BLaER1 treated with 17β-estradiol and CSF1 and Interleukin-3, amounts not matched to agents 10 nM and 100 nM (cell line): ENCODE data around the gene MLH1.

Source experiments
- H3K27ac ChIP-seq, 11 experiments: shearing (Covaris generic); formaldehyde crosslinking; 2 replicates each; pipeline ENCODE4 v1.8.1; 2022
- H3K27me3 ChIP-seq, 11 experiments: shearing (Covaris generic); formaldehyde crosslinking; 2 replicates each; pipeline ENCODE4 v1.8.1; 2022
- H3K36me3 ChIP-seq, 11 experiments: shearing (Covaris generic); formaldehyde crosslinking; 2 replicates each; pipeline ENCODE4 v1.8.1; 2022
- H3K4me1 ChIP-seq, 10 experiments: shearing (Covaris generic); formaldehyde crosslinking; 2 replicates each; pipeline ENCODE4 v1.8.1; 2022
- H3K4me2 ChIP-seq, 11 experiments: shearing (Covaris generic); formaldehyde crosslinking; 2 replicates each; pipeline ENCODE4 v1.8.1; 2022
- H3K4me3 ChIP-seq, 10 experiments: shearing (Covaris generic); formaldehyde crosslinking; 2 replicates each; pipeline ENCODE4 v1.8.1; 2022
- H3K9ac ChIP-seq, 11 experiments: shearing (Covaris generic); formaldehyde crosslinking; 2 replicates each; pipeline ENCODE4 v1.8.1; 2022
- H3K9me3 ChIP-seq, 11 experiments: shearing (Covaris generic); formaldehyde crosslinking; replicated peaks in 1 of 11; 2 replicates each; pipeline ENCODE4 v1.8.1; 2022
- H4K20me1 ChIP-seq, 11 experiments: shearing (Covaris generic); formaldehyde crosslinking; 2 replicates each; pipeline ENCODE4 v1.8.1; 2022
- Cebpa-rat ChIP-seq, 11 experiments: shearing (Covaris generic); IDR thresholded peaks; 2 replicates each; pipeline ENCODE4 v1.8.1; 2022

The MLH1 gene

DNA sequence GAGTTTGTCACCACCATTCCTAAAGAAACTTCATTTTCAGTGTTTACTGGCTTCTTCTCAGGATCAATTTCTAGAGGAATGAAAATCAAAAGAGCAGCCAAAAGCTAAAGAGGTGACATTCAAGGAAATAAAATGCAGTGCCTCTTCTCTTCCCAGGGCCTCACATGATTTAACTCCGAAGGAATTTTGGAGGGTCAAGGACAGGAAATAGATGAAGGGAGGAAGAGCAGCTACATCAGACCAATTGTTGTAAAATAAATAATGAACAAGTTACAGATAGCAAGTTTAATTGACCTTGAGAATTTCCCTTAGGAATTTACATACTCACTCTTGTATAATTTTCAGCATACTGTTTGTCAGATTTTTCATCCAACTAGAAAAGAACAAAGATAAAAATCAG, 103.0 kb downstream of the MLH1 start:
- Histone ChIP-seq H3K4me2 (no peak overlapping the region), H4K20me1 (0 out of 22 replicates have a peak, but pooled peaks cover 0 to 5% (median 0%) of the 10 kb centered on the region in 11 experiments), H3K4me3 (no peak overlapping the region), H3K27ac (no peak overlapping the region), H3K27me3 (no peaks in the 10 kb centered on the region), H3K4me1 (no peaks in the 10 kb centered on the region), H3K36me3 (peaks cover 7 to 46% (median 21%) of the 10 kb centered on the region in 11 experiments; a peak in 20 of 22 replicates), H3K9me3 (no peaks in the 10 kb centered on the region), H3K9ac (no peak overlapping the region)
- no peak for TF ChIP-seq Cebpa-rat (IDR thresholded peaks at IDR 0.05)

GRCh38 chr3:37096975-37097374, 103.7 kb downstream of the MLH1 start:
- H3K9ac ChIP-seq = no peak overlapping the region
- H3K4me2 ChIP-seq = no peak overlapping the region
- no peaks in the 10 kb centered on the region for H3K9me3 ChIP-seq
- no peak for TF ChIP-seq Cebpa-rat (IDR thresholded peaks at IDR 0.05)
- H4K20me1 ChIP-seq = 0 out of 22 replicates have a peak, but pooled peaks cover 0 to 5% (median 0%) of the 10 kb centered on the region in 11 experiments
- no peaks in the 10 kb centered on the region for H3K27me3 ChIP-seq
- H3K36me3 ChIP-seq = peaks cover 5 to 43% (median 18%) of the 10 kb centered on the region in 11 experiments; a peak in 17 of 22 replicates
- H3K4me3 ChIP-seq = no peak overlapping the region
- H3K4me1 ChIP-seq = no peaks in the 10 kb centered on the region
- H3K27ac ChIP-seq = no peak overlapping the region

GRCh38 chr3:37097776-37098175, 104.5 kb downstream of the MLH1 start:
- H3K4me3 ChIP-seq = no peak overlapping the region

GRCh38 chr3:37098884-37099283, 105.6 kb downstream of the MLH1 start:
- no peaks in the 10 kb centered on the region for H3K27me3 ChIP-seq
- no peaks in the 10 kb centered on the region for H4K20me1 ChIP-seq
- no peak overlapping the region for H3K4me2 ChIP-seq
- no peak overlapping the region for H3K4me3 ChIP-seq
- H3K27ac ChIP-seq = no peak overlapping the region
- H3K4me1 ChIP-seq = peaks cover 0 to 7% (median 0%) of the 10 kb centered on the region in 10 experiments; a peak in 3 of 20 replicates
- no peak for TF ChIP-seq Cebpa-rat (IDR thresholded peaks at IDR 0.05)
- no peaks in the 10 kb centered on the region for H3K9me3 ChIP-seq
- H3K36me3 ChIP-seq = peaks cover 0 to 30% (median 6%) of the 10 kb centered on the region in 11 experiments; a peak in 11 of 22 replicates
- no peak overlapping the region for H3K9ac ChIP-seq

More at GRCh38 chr3:37097776-37098175, 104.5 kb downstream of the MLH1 start:
- no peak overlapping the region for H3K9ac ChIP-seq
- H3K27ac ChIP-seq = no peak overlapping the region
- H3K9me3 ChIP-seq = no peaks in the 10 kb centered on the region
- H3K36me3 ChIP-seq = peaks cover 4 to 41% (median 11%) of the 10 kb centered on the region in 11 experiments; a peak in 17 of 22 replicates
- H3K27me3 ChIP-seq = no peaks in the 10 kb centered on the region
- H3K4me2 ChIP-seq = no peak overlapping the region
- TF ChIP-seq Cebpa-rat (IDR thresholded peaks at IDR 0.05) = no peak
- no peaks in the 10 kb centered on the region for H3K4me1 ChIP-seq
- H4K20me1 ChIP-seq = 0 out of 22 replicates have a peak, but pooled peaks cover 0 to 5% (median 0%) of the 10 kb centered on the region in 11 experiments

- H3K9me3 ChIP-seq = no peaks in the 10 kb centered on the region
- H3K4me2 ChIP-seq = no peak overlapping the region
- H3K9ac ChIP-seq = no peak overlapping the region
- H3K27ac ChIP-seq = no peak overlapping the region
- no peaks in the 10 kb centered on the region for H4K20me1 ChIP-seq
- TF ChIP-seq Cebpa-rat (IDR thresholded peaks at IDR 0.05) = no peak
- H3K4me3 ChIP-seq = no peak overlapping the region
- peaks cover 0 to 7% (median 0%) of the 10 kb centered on the region in 10 experiments; a peak in 3 of 20 replicates for H3K4me1 ChIP-seq
- no peaks in the 10 kb centered on the region for H3K27me3 ChIP-seq
- H3K36me3 ChIP-seq = peaks cover 0 to 26% (median 6%) of the 10 kb centered on the region in 11 experiments; a peak in 10 of 22 replicates
These were observed 106.2 kb downstream of the MLH1 start for GRCh38 chr3:37099469-37099868.

GRCh38 chr3:37100411-37100810, 107.1 kb downstream of the MLH1 start:
- peaks cover 0 to 17% (median 5%) of the 10 kb centered on the region in 11 experiments; a peak in 9 of 22 replicates for H3K36me3 ChIP-seq

More at GRCh38 chr3:37100411-37100810, 107.1 kb downstream of the MLH1 start:
- Histone ChIP-seq H3K4me3 (no peak overlapping the region), H3K27me3 (no peaks in the 10 kb centered on the region), H3K27ac (no peak overlapping the region), H3K9ac (no peak overlapping the region), H3K4me2 (no peak overlapping the region), H3K4me1 (peaks cover 0 to 7% (median 0%) of the 10 kb centered on the region in 10 experiments; a peak in 3 of 20 replicates), H4K20me1 (no peaks in the 10 kb centered on the region), H3K9me3 (no peaks in the 10 kb centered on the region)
- no peak for TF ChIP-seq Cebpa-rat (IDR thresholded peaks at IDR 0.05)
